T-helper 17 cell (primary cell): Measurements from ENCODE around the gene YWHAQ. TPM values are rescaled to one million over a fixed set of nuclear protein-coding genes. Genes with fewer than 3 reads are reported as not detected.
"Not testable (repeated sequence)": the region's sequence is repeated elsewhere in the genome, so short reads cannot be mapped to it uniquely, and the experiment has no call there.

Source experiments
- ATAC-seq: fragments of 150-1000 bp; cut with Tn5 transposase; 2 replicates; pipeline ENCODE4 v1.10.0; 2021; ENCODE audit warnings: mild to moderate bottlenecking, moderate library complexity
- DNase-seq, 3 donors: peaks; one replicate each; pipeline versions ENCODE4 v3.0.0 to v3.0.0-alpha.2; 2020 to 2021
- H3K9me3 ChIP-seq: one replicate; pipeline ENCODE4 v1.7.0; 2013; ENCODE audit warnings: low read length, mild to moderate bottlenecking; ENCODE audit not compliant: control insufficient read depth, poor library complexity, severe bottlenecking
- H3K27ac Mint-ChIP-seq: one replicate; pipeline ENCODE4 v1.8.0; 2022; ENCODE audit warnings: mild to moderate bottlenecking, moderate library complexity, mixed read lengths
- H3K27me3 Mint-ChIP-seq: one replicate; pipeline ENCODE4 v1.8.0; 2022; ENCODE audit warnings: mixed read lengths
- H3K36me3 Mint-ChIP-seq: one replicate; pipeline ENCODE4 v1.8.0; 2022; ENCODE audit warnings: low read depth, mixed read lengths
- H3K4me1 Mint-ChIP-seq: one replicate; pipeline ENCODE4 v1.8.0; 2022; ENCODE audit warnings: mild to moderate bottlenecking, mixed read lengths
- H3K4me3 Mint-ChIP-seq: one replicate; pipeline ENCODE4 v1.8.0; 2022; ENCODE audit warnings: mild to moderate bottlenecking, moderate library complexity, mixed read lengths
- total RNA-seq, 4 donors: library from RNA in 2 of 4; stranded (reverse) in 2 of 4; gene quantifications; one replicate each; pipeline ENCODE4 v1.2.3 and lab custom pipeline; 2022 to 2026

Gene YWHAQ
- total RNA-seq, 2 donors from 2014 or later = 176 to 189 TPM

- peaks cover 72% of the 10 kb centered on the region for H3K4me1 Mint-ChIP-seq
- peak overlapping the region; percentile 74 for H3K27ac Mint-ChIP-seq
- no peaks in the 10 kb centered on the region for H3K9me3 ChIP-seq
- peaks cover 5% of the 10 kb centered on the region for H3K36me3 Mint-ChIP-seq
- ATAC-seq (no peak), DNase-seq (no peak)
- H3K4me3 Mint-ChIP-seq = no peak overlapping the region
- no peaks in the 10 kb centered on the region for H3K27me3 Mint-ChIP-seq
These were observed 16.2 kb downstream of the YWHAQ start for GRCh38 chr2:9614562-9614961.

GRCh38 chr2:9613291-9613690, 17.5 kb downstream of the YWHAQ start:
- Mint-ChIP-seq H3K4me3 (no peak overlapping the region), H3K27me3 (no peaks in the 10 kb centered on the region), H3K27ac (peak overlapping the region; percentile 24), H3K4me1 (peaks cover 71% of the 10 kb centered on the region), H3K36me3 (peaks cover 5% of the 10 kb centered on the region)
- no peaks in the 10 kb centered on the region for H3K9me3 ChIP-seq
- ATAC-seq = no peak
- DNase-seq = no peak

- not testable (repeated sequence) for ATAC-seq, DNase-seq, H3K27me3 Mint-ChIP-seq, H3K9me3 ChIP-seq, H3K36me3 Mint-ChIP-seq, H3K4me3 Mint-ChIP-seq
- peaks cover 66% of the 10 kb centered on the region for H3K4me1 Mint-ChIP-seq
- H3K27ac Mint-ChIP-seq = peak overlapping the region; percentile 24
These were observed 19.3 kb downstream of the YWHAQ start for GRCh38 chr2:9611549-9611912.

GRCh38 chr2:9610781-9611548, 19.8 kb downstream of the YWHAQ start:
- H3K9me3 ChIP-seq = no peaks in the 10 kb centered on the region
- Mint-ChIP-seq H3K4me3 (peak overlapping the region; percentile 39), H3K27me3 (no peaks in the 10 kb centered on the region), H3K36me3 (peaks cover 5% of the 10 kb centered on the region), H3K4me1 (peaks cover 62% of the 10 kb centered on the region), H3K27ac (peak overlapping the region; percentile 82)
- ATAC-seq (no peak), DNase-seq (no peak)

GRCh38 chr2:9608491-9608890, 22.3 kb downstream of the YWHAQ start:
- peak overlapping the region; percentile 92 for H3K27ac Mint-ChIP-seq
- peaks cover 52% of the 10 kb centered on the region for H3K4me1 Mint-ChIP-seq
- H3K9me3 ChIP-seq, DNase-seq, H3K36me3 Mint-ChIP-seq, ATAC-seq, H3K27me3 Mint-ChIP-seq: not testable (repeated sequence)
- peak overlapping the region; percentile 88 for H3K4me3 Mint-ChIP-seq

- ATAC-seq (no peak), DNase-seq (no peak)
- Mint-ChIP-seq H3K4me3 (no peak overlapping the region), H3K27ac (no peak overlapping the region), H3K27me3 (no peaks in the 10 kb centered on the region), H3K4me1 (peaks cover 19% of the 10 kb centered on the region), H3K36me3 (peaks cover 2% of the 10 kb centered on the region)
- H3K9me3 ChIP-seq = peaks cover 6% of the 10 kb centered on the region
These were observed 28.4 kb downstream of the YWHAQ start for GRCh38 chr2:9602412-9602811.

GRCh38 chr2:9601397-9601796, 29.4 kb downstream of the YWHAQ start:
- peaks cover 6% of the 10 kb centered on the region for H3K9me3 ChIP-seq
- H3K27ac Mint-ChIP-seq = no peak overlapping the region
- H3K4me3 Mint-ChIP-seq = no peak overlapping the region
- ATAC-seq = no peak
- DNase-seq = no peak
- peaks cover 2% of the 10 kb centered on the region for H3K36me3 Mint-ChIP-seq
- H3K27me3 Mint-ChIP-seq = no peaks in the 10 kb centered on the region
- peaks cover 24% of the 10 kb centered on the region for H3K4me1 Mint-ChIP-seq

GRCh38 chr2:9599430-9599829, 31.4 kb downstream of the YWHAQ start:
- H3K4me3 Mint-ChIP-seq = no peak overlapping the region
- peaks cover 26% of the 10 kb centered on the region for H3K4me1 Mint-ChIP-seq

GRCh38 chr2:9596621-9597311, 34.0 kb downstream of the YWHAQ start:
- ATAC-seq (peak; percentile 48), DNase-seq (no peak)
- Mint-ChIP-seq H3K4me3 (peak overlapping the region; percentile 82), H3K27ac (peak overlapping the region; percentile 89), H3K4me1 (peaks cover 29% of the 10 kb centered on the region), H3K36me3 (peaks cover 3% of the 10 kb centered on the region), H3K27me3 (no peaks in the 10 kb centered on the region)
- H3K9me3 ChIP-seq = peaks cover 6% of the 10 kb centered on the region

More at GRCh38 chr2:9599430-9599829, 31.4 kb downstream of the YWHAQ start:
- no peak for ATAC-seq
- peaks cover 2% of the 10 kb centered on the region for H3K36me3 Mint-ChIP-seq
- no peaks in the 10 kb centered on the region for H3K27me3 Mint-ChIP-seq
- DNase-seq = no peak
- H3K27ac Mint-ChIP-seq = no peak overlapping the region
- peaks cover 6% of the 10 kb centered on the region for H3K9me3 ChIP-seq

- H3K4me3 Mint-ChIP-seq = peak overlapping the region; percentile 82
- ATAC-seq (no peak), DNase-seq (no peak)
- peaks cover 36% of the 10 kb centered on the region for H3K4me1 Mint-ChIP-seq
- peaks cover 6% of the 10 kb centered on the region for H3K9me3 ChIP-seq
- H3K27ac Mint-ChIP-seq = peak overlapping the region; percentile 89
- peaks cover 6% of the 10 kb centered on the region for H3K36me3 Mint-ChIP-seq
- H3K27me3 Mint-ChIP-seq = no peaks in the 10 kb centered on the region
These were observed 35.1 kb downstream of the YWHAQ start for GRCh38 chr2:9595746-9596145.

- Mint-ChIP-seq H3K4me1 (peaks cover 37% of the 10 kb centered on the region), H3K4me3 (peak overlapping the region; percentile 82), H3K27ac (peak overlapping the region; percentile 89)
- H3K27me3 Mint-ChIP-seq, DNase-seq, H3K36me3 Mint-ChIP-seq, H3K9me3 ChIP-seq, ATAC-seq: not testable (repeated sequence)
These were observed 35.5 kb downstream of the YWHAQ start for GRCh38 chr2:9595256-9595655.

GRCh38 chr2:9594366-9595054, 36.3 kb downstream of the YWHAQ start:
- peak overlapping the region; percentile 89 for H3K27ac Mint-ChIP-seq
- peaks cover 3% of the 10 kb centered on the region for H3K36me3 Mint-ChIP-seq
- peaks cover 37% of the 10 kb centered on the region for H3K4me1 Mint-ChIP-seq
- peak overlapping the region; percentile 67 for H3K4me3 Mint-ChIP-seq
- DNase-seq (no peak), ATAC-seq (peak; percentile 32)
- peaks cover 3% of the 10 kb centered on the region for H3K9me3 ChIP-seq
- H3K27me3 Mint-ChIP-seq = no peaks in the 10 kb centered on the region

- H3K9me3 ChIP-seq = no peaks in the 10 kb centered on the region
- peak overlapping the region; percentile 89 for H3K27ac Mint-ChIP-seq
- peaks cover 37% of the 10 kb centered on the region for H3K4me1 Mint-ChIP-seq
- H3K36me3 Mint-ChIP-seq = peaks cover 3% of the 10 kb centered on the region
- no peak for DNase-seq
- H3K27me3 Mint-ChIP-seq = no peaks in the 10 kb centered on the region
- H3K4me3 Mint-ChIP-seq = no peak overlapping the region
- ATAC-seq = no peak
These were observed 36.9 kb downstream of the YWHAQ start for GRCh38 chr2:9593925-9594324.
